GM04504 (cell line): ENCODE results near the gene PTS.

ENCODE experiments used
- DNase-seq: peaks from one replicate; pipeline ENCODE4 v3.0.0-alpha.2; 2012; ENCODE audit warnings: low read depth

The PTS gene

GRCh38 chr11:112221274-112221835 lies 4.9 kb upstream of the PTS start:
- no peak for DNase-seq

- no peak for DNase-seq
Observed at GRCh38 chr11:112222303-112222702, 3.9 kb upstream of the PTS start.

GRCh38 chr11:112223121-112223520 lies 3.1 kb upstream of the PTS start:
- no peak for DNase-seq

- no peak for DNase-seq
Observed at GRCh38 chr11:112223754-112224532, 2.3 kb upstream of the PTS start.

GRCh38 chr11:112225753-112226061 lies 521 bp upstream of the PTS start:
- DNase-seq: no peak

GRCh38 chr11:112226831-112227401 lies 688 bp downstream of the PTS start:
- DNase-seq: no peak

GRCh38 chr11:112227471-112227870 lies 1.2 kb downstream of the PTS start:
- no peak for DNase-seq

GRCh38 chr11:112228706-112229105 lies 2.5 kb downstream of the PTS start:
- DNase-seq: no peak

- no peak for DNase-seq
Observed at GRCh38 chr11:112229159-112229558, 2.9 kb downstream of the PTS start.

- peak; percentile 76 for DNase-seq
Observed at GRCh38 chr11:112229746-112230433, 3.7 kb downstream of the PTS start.

- no peak for DNase-seq
Observed at GRCh38 chr11:112231952-112232351, 5.7 kb downstream of the PTS start.

- DNase-seq: no peak
Observed at GRCh38 chr11:112235750-112236390, 9.6 kb downstream of the PTS start.

GRCh38 chr11:112237451-112237850 lies 11.2 kb downstream of the PTS start:
- no peak for DNase-seq

GRCh38 chr11:112238041-112238440 lies 11.8 kb downstream of the PTS start:
- DNase-seq: no peak

- DNase-seq: peak; percentile 59
Observed at GRCh38 chr11:112241486-112241885, 15.3 kb downstream of the PTS start.

- DNase-seq: no peak
Observed at GRCh38 chr11:112247201-112247600, 21.0 kb downstream of the PTS start.

- DNase-seq: no peak
Observed at GRCh38 chr11:112248201-112248600, 22.0 kb downstream of the PTS start.

GRCh38 chr11:112249871-112250610 lies 23.8 kb downstream of the PTS start:
- DNase-seq: no peak

- no peak for DNase-seq
Observed at GRCh38 chr11:112253605-112254242, 27.5 kb downstream of the PTS start.

GRCh38 chr11:112255067-112255720 lies 29.0 kb downstream of the PTS start:
- DNase-seq: no peak

GRCh38 chr11:112260490-112260889 lies 34.3 kb downstream of the PTS start, which contains the start of gene PLET1:
PLET1 (minus strand) TSS chr11:112260860; CDS start chr11:112260589, 271 bp downstream.
- DNase-seq: no peak
